ENCODE data around the gene PPARGC1A. TPM values are rescaled to one million over a fixed set of nuclear protein-coding genes. Genes with fewer than 3 reads are reported as not detected.

The PPARGC1A gene
- total RNA-seq, 1 experiment from 2014 or later, result 0.18 TPM

DNA sequence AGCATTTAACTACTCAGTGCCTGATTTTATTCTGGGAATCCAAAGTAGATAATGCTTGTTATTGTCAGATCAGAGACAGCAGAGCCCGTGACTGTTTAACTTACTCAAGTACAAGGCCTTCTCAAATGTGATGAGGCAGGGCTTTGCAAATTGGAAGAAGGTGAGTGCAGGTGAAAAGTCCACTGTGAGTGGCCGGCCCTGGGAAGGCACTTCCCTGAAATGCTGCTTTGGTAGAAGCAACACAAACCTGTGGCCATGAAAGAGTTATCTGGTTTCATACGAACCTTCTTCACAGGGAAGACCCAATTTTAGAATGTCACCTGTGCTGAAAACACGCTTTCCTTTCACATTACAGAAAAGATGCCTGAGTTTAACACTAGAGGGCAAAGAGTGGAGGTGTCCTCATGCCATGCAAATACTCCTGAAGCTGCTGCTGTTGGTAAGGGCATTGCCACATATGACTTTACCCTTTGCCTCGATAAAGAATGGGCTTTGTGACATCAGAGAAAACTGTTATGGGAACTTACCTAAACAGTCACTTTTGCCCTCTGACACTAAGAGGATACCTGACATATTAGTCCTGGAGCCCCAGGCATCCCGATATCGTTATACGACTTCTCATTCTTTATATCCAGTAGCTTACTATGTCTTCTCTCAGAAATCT, 8.0 kb downstream of the PPARGC1A start:
- no peak for DNase-seq (ENCODE audit: low read depth in 1 of 2, low spot score in 2 of 2)
- H3K4me1 ChIP-seq (replicated peaks), result peaks cover 20% of the 10 kb centered on the region
- H3K9me3 ChIP-seq (replicated peaks), result no peaks in the 10 kb centered on the region
- no peaks in the 10 kb centered on the region for H3K36me3 ChIP-seq
- H3K27ac ChIP-seq, result no peak overlapping the region
- H3K27me3 ChIP-seq (replicated peaks), result no peaks in the 10 kb centered on the region
- H3K4me3 ChIP-seq, result no peak overlapping the region

DNA sequence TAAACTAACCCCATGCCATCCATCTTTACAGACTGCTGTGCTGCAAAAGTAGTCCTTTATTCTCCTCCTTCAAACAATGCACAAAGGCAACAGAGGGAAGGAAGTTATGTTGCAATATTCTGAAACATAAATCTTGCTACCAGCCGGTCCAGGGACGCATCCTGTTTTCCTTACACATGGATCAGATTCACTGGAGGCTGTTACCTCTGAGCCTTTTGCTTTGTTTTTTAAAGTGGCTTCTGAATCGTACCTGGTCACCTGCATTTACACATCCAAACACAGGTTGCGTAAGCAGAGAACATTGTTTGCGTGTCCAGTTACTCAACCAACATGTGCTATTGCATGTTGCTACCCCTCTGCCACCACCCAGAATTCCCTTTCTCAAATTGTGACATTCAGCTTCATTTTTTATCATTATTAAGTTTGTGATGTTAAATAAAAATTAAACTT, 8.8 kb downstream of the PPARGC1A start:
- no peaks in the 10 kb centered on the region for H3K27me3 ChIP-seq (replicated peaks)
- no peak for DNase-seq (ENCODE audit: low read depth in 1 of 2, low spot score in 2 of 2)
- no peak overlapping the region for H3K27ac ChIP-seq
- no peaks in the 10 kb centered on the region for H3K9me3 ChIP-seq (replicated peaks)
- H3K4me3 ChIP-seq, result no peak overlapping the region
- peaks cover 20% of the 10 kb centered on the region for H3K4me1 ChIP-seq (replicated peaks)
- H3K36me3 ChIP-seq, result no peaks in the 10 kb centered on the region

DNA sequence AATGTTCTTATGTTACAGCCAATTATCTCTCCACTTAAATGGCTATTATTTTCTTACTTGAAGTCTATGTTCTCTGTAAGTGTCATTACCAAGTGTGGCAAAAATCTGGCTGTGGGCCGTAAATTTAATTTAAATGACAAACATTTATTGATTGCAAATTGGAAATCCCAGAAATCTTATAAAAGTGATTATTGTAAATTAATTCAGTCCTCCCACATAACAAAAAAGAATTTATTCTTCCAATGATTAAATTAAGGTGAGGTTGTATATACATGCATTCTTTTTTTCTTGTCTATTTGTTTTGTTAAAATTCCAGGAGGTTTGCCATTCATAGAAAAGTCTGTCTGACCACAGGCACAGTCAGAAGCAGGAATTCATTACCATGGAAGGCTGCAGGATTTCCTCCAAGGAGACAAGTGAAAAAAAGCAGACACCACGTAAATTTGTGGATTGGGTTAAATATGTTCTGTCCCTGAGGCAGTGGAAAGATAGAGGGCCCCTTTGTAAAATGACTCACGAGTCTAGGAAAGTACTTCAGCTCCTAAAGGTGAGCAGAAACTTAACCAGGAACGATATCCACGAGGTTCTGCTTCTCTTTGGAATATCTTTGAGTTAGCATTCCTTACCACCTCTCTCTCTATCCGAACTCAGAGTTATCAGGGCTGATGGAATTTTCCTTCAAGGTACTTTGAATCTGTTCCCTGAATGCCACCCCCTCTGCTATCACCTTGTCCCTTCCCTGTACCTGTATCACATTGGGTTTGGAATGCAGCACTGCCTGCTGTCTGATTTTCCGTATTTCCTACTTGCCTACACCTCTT, 10.7 kb downstream of the PPARGC1A start:
- H3K4me3 ChIP-seq, result no peak overlapping the region
- no peaks in the 10 kb centered on the region for H3K27me3 ChIP-seq (replicated peaks)
- H3K4me1 ChIP-seq (replicated peaks), result peaks cover 20% of the 10 kb centered on the region
- DNase-seq (ENCODE audit: low read depth in 1 of 2, low spot score in 2 of 2), result peak in 1 of 2 experiments; percentile 28
- H3K9me3 ChIP-seq (replicated peaks), result no peaks in the 10 kb centered on the region
- no peaks in the 10 kb centered on the region for H3K36me3 ChIP-seq
- H3K27ac ChIP-seq, result no peak overlapping the region

DNA sequence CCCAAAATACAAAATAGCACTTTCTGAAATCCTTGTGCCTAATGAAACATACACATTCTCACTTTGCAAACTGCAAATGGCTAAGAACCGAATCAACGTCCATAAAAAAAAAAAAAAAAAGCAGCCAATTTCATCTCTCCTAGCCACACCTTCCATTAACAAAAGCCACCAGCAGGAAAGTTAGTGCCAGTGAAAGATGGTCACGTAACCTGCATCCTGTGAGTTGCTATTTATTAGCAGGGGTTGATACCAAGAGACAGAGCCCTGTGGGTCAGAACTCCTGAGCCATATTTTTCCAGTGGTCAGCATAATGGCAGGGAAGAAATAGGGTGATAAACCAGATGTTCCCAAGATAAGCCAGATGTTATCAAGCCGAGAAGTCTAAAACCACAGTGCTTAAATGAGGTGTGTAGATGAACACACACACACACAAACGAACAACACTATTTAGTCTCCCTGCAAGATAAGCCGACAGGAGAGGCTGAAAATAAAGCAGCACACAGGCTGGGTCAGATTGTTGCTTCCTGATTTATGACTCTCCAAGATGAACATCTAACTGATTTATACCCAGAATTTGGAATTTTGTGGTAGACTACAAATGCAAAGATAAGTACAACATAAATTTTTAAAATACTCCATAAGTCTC, 11.5 kb downstream of the PPARGC1A start:
- no peaks in the 10 kb centered on the region for H3K9me3 ChIP-seq (replicated peaks)
- peak in 1 of 2 experiments; percentile 1 for DNase-seq (ENCODE audit: low read depth in 1 of 2, low spot score in 2 of 2)
- no peaks in the 10 kb centered on the region for H3K27me3 ChIP-seq (replicated peaks)
- no peaks in the 10 kb centered on the region for H3K36me3 ChIP-seq
- no peak overlapping the region for H3K4me3 ChIP-seq
- peaks cover 20% of the 10 kb centered on the region for H3K4me1 ChIP-seq (replicated peaks)
- no peak overlapping the region for H3K27ac ChIP-seq

DNA sequence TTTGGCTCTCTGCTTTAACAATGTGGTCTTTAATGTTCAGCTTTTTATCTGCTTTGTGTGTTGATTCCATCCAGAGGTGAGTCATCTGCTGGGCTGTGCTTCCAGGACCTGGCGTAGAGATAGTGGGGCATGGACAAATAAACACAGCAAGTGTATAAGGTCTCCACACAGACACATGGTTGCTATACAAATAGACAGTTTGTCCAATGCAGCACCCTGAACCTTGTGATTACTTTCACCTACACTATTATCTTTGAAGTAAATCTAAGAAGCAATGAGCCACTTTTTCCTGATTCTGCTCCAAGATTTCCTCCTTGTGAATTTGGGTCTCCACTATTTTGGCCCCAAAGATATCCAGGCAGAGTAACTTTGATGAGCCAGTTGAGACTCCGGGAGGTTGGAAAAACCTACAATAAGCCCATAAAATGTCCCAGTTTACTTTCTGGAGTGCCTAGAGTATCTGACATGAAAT, 12.1 kb downstream of the PPARGC1A start:
- no peaks in the 10 kb centered on the region for H3K27me3 ChIP-seq (replicated peaks)
- peak; percentile 47 to 51 for DNase-seq (ENCODE audit: low read depth in 1 of 2, low spot score in 2 of 2)
- H3K36me3 ChIP-seq, result no peaks in the 10 kb centered on the region
- H3K9me3 ChIP-seq (replicated peaks), result no peaks in the 10 kb centered on the region
- H3K4me1 ChIP-seq (replicated peaks), result peaks cover 20% of the 10 kb centered on the region
- H3K27ac ChIP-seq, result no peak overlapping the region
- no peak overlapping the region for H3K4me3 ChIP-seq

DNA sequence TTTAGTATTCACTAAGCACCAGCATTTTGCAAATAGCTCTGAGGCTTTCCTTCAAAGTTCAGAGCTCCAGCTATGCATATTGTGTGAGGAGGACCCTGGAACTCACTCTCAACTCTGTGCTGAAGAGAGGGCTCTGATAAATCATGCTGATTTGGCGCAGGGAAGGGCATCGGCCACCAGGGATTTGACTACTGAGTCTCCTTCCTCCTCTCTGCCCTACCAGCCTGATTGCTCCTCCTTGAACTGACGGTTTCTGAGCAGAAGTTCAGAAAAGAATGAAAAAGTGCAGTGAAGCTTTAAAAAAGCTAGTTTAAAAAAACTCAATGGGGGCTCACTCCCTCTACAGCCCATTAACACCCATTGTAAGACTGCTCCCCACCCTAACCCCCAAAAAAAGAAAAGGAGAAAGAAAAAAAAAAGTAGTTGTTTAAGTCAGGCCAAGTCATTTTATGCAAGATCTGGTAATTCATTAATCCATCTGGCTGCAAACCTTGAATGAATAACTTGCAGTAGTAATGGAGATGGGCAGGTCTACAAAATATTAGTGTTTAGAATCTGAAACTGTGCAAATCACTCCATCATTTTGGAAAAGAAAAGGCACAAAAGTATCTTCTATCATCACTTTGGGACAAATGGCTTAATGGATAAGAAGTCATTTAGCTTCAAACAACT, 13.3 kb downstream of the PPARGC1A start:
- no peaks in the 10 kb centered on the region for H3K27me3 ChIP-seq (replicated peaks)
- DNase-seq (ENCODE audit: low read depth in 1 of 2, low spot score in 2 of 2), result no peak

DNA sequence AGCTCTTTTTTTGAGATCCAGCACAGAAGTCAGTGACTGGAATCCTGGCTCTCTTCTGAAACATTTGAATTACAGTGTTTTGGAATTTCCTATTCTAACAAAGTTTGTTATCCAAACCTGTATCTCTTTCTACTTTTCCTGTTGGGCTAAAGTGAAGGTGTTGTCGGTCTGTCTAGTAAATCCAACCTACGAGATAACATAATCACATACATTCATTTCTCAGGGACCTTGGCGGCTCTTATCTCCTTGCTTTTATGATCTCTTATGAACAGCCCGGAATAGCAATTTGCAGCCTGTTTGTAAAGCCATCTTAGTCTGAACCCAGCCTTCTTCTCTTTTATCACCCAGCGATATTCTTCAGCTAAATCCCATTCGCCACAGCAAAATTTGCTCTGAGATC, 14.5 kb downstream of the PPARGC1A start:
- no peaks in the 10 kb centered on the region for H3K27me3 ChIP-seq (replicated peaks)
- DNase-seq (ENCODE audit: low read depth in 1 of 2, low spot score in 2 of 2), result no peak

More for the DNA sequence above, 13.3 kb downstream of the PPARGC1A start:
- no peaks in the 10 kb centered on the region for H3K9me3 ChIP-seq (replicated peaks)
- no peak overlapping the region for H3K27ac ChIP-seq
- no peak overlapping the region for H3K4me3 ChIP-seq
- no peaks in the 10 kb centered on the region for H3K36me3 ChIP-seq
- peaks cover 20% of the 10 kb centered on the region for H3K4me1 ChIP-seq (replicated peaks)

DNA sequence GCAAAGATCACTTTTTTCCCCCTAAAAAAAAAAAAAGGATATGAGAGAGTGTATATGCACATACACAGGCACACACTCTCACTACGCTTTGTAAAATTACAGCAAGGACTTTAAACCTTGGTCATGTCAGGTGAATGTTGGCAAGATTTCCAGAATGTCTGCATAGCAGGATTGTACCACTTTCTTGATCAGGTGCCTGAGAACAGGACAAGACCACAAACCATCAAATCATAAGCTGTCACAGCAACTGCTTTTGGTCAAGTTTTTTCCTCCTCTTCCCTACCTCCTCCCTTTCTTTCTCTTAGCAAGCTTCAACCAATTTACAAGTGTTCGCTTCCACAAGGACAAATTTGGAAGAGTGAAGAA, 15.3 kb downstream of the PPARGC1A start:
- Histone ChIP-seq H3K9me3 (replicated peaks) (no peaks in the 10 kb centered on the region), H3K27ac (no peak overlapping the region), H3K27me3 (replicated peaks) (no peaks in the 10 kb centered on the region), H3K36me3 (no peaks in the 10 kb centered on the region), H3K4me1 (replicated peaks) (peaks cover 18% of the 10 kb centered on the region), H3K4me3 (no peak overlapping the region)
- DNase-seq (ENCODE audit: low read depth in 1 of 2, low spot score in 2 of 2), result no peak

More for the DNA sequence above, 14.5 kb downstream of the PPARGC1A start:
- Histone ChIP-seq H3K9me3 (replicated peaks) (no peaks in the 10 kb centered on the region), H3K27ac (no peak overlapping the region), H3K4me3 (no peak overlapping the region), H3K36me3 (no peaks in the 10 kb centered on the region), H3K4me1 (replicated peaks) (peaks cover 20% of the 10 kb centered on the region)

DNA sequence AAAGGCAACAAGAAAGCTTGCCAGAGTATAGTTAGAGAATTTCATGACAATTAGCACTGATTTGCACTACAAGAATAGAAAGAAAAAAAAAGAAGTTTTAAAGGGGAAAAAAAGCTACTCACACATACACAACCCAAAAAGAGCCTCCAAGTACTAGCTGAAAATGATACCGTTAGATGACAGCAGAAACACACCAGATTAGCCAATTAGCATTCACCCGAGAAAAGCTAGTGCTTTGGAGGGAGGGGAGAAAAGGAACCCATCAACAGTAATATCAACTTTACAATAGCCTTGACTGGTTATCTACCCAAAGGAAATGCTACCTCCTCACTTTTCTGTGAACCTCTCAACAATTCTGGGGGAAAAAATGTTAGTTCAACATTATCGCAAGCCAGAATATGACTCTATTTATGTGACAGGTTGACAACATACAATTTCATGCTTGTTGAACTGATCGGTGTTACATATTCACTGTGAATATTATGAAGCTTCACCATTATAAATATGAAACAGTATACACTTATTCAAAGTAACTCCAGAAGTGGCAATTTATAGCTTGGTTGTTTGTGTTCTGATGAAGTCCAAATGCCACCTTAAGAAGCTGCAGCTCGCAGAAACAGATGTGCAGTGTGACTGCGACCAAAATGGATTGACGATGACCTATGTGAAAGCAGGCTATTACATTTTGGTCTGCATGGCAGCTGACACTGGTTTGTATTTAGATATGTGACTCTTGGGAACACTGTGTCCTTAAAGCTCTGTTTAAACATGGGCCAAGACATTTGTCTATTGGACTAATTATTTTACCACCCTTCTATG, 15.9 kb downstream of the PPARGC1A start:
- H3K27me3 ChIP-seq (replicated peaks), result no peaks in the 10 kb centered on the region
- no peak for DNase-seq (ENCODE audit: low read depth in 1 of 2, low spot score in 2 of 2)
- H3K4me1 ChIP-seq (replicated peaks), result peaks cover 14% of the 10 kb centered on the region
- H3K4me3 ChIP-seq, result no peak overlapping the region
- no peaks in the 10 kb centered on the region for H3K36me3 ChIP-seq
- no peaks in the 10 kb centered on the region for H3K9me3 ChIP-seq (replicated peaks)
- H3K27ac ChIP-seq, result no peak overlapping the region

DNA sequence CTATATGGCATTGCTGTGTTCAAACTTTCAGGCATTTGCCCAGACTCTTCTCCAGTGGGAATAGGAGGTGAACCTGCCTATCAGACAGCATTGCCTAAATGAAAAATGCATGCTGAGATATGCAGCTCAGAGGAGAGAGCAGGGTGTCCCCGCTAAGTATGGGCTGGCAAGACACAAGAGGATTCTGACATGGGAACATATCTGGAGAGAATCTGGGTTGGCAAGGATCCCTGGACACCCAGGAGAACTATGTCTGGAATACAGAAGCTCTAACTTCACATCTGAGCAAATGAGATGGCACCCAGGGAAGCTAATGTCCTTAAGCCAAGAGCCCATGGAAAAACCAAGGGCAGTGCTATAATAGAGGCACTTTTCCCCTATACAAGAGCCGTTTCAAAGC, 18.4 kb downstream of the PPARGC1A start:
- H3K4me1 ChIP-seq (replicated peaks), result no peaks in the 10 kb centered on the region
- no peaks in the 10 kb centered on the region for H3K27me3 ChIP-seq (replicated peaks)
- no peaks in the 10 kb centered on the region for H3K9me3 ChIP-seq (replicated peaks)
- DNase-seq (ENCODE audit: low read depth in 1 of 2, low spot score in 2 of 2), result no peak
- no peak overlapping the region for H3K27ac ChIP-seq
- no peaks in the 10 kb centered on the region for H3K36me3 ChIP-seq
- H3K4me3 ChIP-seq, result no peak overlapping the region

DNA sequence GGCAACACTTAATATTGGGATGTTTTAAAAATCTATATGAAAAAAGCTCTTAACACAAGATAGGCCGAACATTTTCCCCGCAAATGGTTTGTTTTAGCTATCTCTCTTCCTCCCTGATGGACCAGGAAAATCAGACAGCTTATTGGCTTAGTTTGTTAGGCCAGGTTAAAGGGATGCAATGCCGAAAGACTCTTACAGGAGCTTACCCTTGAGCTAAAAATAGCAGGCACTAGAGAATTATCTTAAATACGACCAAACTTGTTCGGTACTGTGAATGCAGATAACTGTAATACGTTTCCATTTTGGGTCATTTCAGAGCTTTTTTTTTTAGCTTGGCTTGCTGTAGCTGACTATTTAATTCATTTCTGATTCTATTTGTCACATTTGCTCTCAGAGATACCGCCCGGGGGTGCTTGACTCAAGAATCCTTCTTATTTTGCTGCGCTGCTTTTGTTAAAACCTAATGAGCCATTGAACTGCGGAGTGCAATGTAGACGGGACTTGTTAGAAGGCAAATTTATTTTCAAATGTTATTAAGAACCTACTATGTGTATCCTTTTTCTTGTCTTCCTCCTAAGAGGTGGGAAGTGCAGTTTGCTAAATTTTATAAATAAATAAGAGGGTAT, 23.3 kb downstream of the PPARGC1A start:
- no peak for DNase-seq (ENCODE audit: low read depth in 1 of 2, low spot score in 2 of 2)
- Histone ChIP-seq H3K4me3 (no peak overlapping the region), H3K27ac (no peak overlapping the region), H3K4me1 (replicated peaks) (no peaks in the 10 kb centered on the region), H3K9me3 (replicated peaks) (no peaks in the 10 kb centered on the region), H3K27me3 (replicated peaks) (no peaks in the 10 kb centered on the region), H3K36me3 (no peaks in the 10 kb centered on the region)

DNA sequence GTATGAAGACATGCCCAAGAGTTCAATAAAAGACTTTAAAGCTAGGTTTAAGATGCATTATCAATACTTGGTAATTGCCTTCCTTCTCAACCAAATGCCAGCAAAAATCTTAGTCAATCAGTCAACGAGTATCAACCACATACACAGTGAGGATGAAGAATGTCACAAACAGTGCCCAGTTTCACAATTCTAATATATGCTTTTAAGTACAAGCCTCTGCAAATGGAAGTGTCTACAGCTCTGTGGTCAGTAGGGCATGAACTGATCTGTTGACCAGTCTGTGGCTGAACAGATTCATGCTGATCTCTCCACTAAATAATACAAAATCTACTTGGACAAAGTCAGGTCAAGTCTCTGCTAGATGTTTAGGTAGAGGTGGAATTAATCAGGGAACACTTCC, 27.9 kb downstream of the PPARGC1A start:
- no peaks in the 10 kb centered on the region for H3K27me3 ChIP-seq (replicated peaks)
- no peaks in the 10 kb centered on the region for H3K4me1 ChIP-seq (replicated peaks)
- no peaks in the 10 kb centered on the region for H3K9me3 ChIP-seq (replicated peaks)

More for the DNA sequence above, 27.9 kb downstream of the PPARGC1A start:
- Histone ChIP-seq H3K27ac (no peak overlapping the region), H3K4me3 (no peak overlapping the region), H3K36me3 (no peaks in the 10 kb centered on the region)
- DNase-seq (ENCODE audit: low read depth in 1 of 2, low spot score in 2 of 2), result no peak
